Fibroblast of pulmonary artery (primary cell): ENCODE measurements around the gene TFR2.

Experiments
- DNase-seq: peaks from one replicate; pipeline ENCODE4 v3.0.0-alpha.2; 2010; ENCODE audit warnings: low read depth
- H3K4me3 ChIP-seq: replicated peaks from 2 replicates; pipeline ENCODE4 v1.5.1; 2011; ENCODE audit warnings: low read depth, mild to moderate bottlenecking, control low read depth, low read length, moderate library complexity
- TF ChIP-seq, protein P1 (sequence below): IDR thresholded peaks from 2 replicates; pipeline ENCODE4 v1.5.1; 2011; ENCODE audit warnings: mild to moderate bottlenecking, control low read depth, low read length, inconsistent platforms; ENCODE audit errors: missing control alignments

TFR2 gene

GRCh38 chr7:100686201-100686821 lies 45.0 kb upstream of the TFR2 start:
- no peak overlapping the region for H3K4me3 ChIP-seq
- no peak for DNase-seq
- TF ChIP-seq, protein P1, sequence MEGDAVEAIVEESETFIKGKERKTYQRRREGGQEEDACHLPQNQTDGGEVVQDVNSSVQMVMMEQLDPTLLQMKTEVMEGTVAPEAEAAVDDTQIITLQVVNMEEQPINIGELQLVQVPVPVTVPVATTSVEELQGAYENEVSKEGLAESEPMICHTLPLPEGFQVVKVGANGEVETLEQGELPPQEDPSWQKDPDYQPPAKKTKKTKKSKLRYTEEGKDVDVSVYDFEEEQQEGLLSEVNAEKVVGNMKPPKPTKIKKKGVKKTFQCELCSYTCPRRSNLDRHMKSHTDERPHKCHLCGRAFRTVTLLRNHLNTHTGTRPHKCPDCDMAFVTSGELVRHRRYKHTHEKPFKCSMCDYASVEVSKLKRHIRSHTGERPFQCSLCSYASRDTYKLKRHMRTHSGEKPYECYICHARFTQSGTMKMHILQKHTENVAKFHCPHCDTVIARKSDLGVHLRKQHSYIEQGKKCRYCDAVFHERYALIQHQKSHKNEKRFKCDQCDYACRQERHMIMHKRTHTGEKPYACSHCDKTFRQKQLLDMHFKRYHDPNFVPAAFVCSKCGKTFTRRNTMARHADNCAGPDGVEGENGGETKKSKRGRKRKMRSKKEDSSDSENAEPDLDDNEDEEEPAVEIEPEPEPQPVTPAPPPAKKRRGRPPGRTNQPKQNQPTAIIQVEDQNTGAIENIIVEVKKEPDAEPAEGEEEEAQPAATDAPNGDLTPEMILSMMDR: no peak

DNA sequence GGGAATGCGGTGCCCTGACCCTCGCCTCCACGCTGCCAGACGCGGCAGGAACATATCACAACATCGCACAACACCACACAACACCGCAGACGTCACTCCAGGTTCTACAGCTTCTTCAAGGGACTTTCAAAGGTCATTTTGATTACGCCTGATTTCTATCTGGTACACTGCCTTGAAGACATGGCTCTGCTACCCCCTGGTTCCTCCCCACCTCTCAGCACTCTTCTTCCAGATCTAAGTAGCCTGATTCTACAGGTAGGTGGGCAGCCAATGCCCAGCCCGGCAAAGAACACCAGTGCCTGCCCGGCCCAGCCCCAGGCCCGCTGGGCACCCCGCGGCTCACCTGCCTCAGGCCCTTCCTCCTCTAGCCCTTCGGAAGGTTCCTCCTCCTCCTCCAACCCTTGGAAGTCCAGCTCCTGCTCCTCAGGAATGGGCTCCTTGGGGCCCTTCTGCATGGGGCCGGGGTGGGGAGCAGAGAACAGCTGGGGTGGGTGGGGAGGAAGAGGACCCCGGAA lies 44.3 kb upstream of the TFR2 start:
- H3K4me3 ChIP-seq: no peak overlapping the region
- TF ChIP-seq, protein P1: no peak
- DNase-seq: no peak

GRCh38 chr7:100685049-100685605 lies 43.8 kb upstream of the TFR2 start:
- H3K4me3 ChIP-seq: no peak overlapping the region
- DNase-seq: no peak
- TF ChIP-seq, protein P1: no peak

DNA sequence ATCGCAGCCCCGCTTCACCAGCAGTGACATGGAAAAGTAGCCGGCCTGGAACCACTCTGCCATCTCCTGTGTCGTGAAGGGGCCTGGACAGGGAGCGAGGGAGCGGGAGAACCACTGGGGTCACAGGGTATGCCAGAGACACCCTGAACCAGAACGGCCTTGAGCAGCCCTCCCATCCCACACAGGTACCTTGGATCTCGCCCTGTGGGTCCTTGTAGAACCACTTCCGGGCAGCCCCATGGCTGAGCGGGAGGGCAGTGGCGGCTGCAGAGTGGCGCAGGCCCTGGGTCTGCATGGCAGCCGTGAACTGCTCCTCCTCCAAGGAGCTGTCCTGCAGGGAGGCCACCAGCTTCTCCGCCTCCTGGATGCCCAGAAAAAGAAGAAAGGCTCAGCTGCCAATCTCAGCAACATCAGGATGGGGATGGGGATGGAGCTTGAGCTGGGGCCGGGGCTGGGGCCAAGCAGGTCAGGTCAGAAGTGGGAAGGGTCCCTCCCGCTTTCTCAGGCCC lies 43.2 kb upstream of the TFR2 start:
- TF ChIP-seq, protein P1: no peak
- no peak overlapping the region for H3K4me3 ChIP-seq
- no peak for DNase-seq

DNA sequence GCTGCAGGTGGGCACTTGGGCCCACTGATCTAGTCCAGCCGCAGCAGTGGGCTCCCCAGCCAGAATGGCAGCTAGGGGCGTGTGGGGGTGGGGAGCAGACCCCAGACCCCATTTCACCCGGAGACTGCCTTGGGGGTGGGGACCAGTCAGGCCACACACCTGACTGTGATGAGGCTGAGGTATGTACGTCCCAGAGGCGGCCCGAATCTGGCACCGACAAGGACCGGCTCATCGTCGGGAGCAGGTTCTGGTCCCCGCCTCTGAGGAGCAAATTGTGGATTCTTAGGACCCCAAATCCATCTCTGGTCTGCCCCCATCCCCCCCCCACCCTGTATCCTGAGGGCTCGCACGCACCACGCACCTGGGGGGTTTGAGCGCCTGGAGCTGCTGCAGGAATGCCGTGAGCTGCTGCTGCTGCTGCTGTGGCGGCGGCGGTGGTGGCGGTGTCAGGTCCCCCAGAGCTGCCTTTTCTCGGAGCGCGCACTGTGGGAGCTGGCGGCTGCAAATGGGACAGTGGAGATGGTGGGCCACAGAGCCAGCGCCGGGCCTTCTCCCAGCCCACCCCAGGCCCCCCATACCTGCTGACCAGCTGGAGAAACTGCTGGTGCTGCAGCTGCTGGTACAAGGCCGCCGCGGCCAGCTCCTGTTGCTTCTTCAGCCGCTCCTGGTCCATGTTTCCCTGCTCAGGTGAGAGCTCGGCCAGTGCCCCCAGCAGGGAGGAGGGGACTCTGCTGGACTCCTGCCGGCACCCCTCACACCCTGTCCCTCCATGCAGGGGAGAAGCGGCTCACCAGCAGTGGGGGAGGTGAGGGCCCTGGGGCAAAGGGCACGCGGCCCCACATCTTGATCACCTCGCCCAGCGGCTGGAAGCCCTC lies 42.5 kb upstream of the TFR2 start:
- no peak for DNase-seq
- no peak overlapping the region for H3K4me3 ChIP-seq
- TF ChIP-seq, protein P1: no peak

GRCh38 chr7:100682991-100683658 lies 41.8 kb upstream of the TFR2 start:
- TF ChIP-seq, protein P1: no peak
- no peak for DNase-seq
- H3K4me3 ChIP-seq: no peak overlapping the region
